ENCODE data around the gene RFTN2.

DNA sequence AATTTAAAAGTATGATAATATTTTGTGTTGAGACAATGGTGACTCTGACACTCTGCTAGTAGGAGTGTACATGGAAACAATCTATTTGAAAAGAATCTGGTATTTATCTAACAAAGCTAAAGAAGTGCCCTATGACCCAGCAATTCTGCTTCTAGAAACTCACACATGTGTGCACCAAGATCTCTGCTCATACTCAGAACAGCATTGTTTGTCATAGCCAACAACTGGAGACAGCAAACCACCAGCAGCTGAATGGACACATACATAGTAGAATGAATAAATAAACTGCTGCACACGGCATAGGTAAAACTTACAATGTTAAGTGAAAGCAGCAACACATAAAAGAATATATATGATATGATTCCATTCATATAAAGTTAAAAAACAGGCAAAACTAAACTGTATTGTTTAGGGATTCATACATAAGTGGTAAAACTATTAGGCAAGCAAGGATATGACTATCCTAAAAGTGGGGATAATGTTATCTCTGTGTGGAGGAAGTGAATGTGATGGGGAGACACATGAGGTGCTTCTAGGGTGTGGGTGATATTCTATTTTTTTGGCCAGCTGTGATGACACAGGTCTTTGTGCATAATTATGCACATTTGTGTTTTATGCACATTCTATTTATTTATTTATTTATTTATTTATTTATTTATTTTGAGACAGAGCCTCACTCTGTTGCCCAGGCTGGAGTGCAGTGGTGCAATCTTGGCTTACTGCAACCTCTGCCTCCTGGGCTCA, 71.1 kb downstream of the RFTN2 start:
- no peak for TF ChIP-seq YY1 (IDR thresholded peaks at IDR 0.05; ENCODE audit: insufficient read depth, insufficient read length)
- no peak for TF ChIP-seq ZNF274 (IDR thresholded peaks at IDR 0.05; ENCODE audit: low read depth, low read length)
